ENCODE measurements around the gene COL15A1.

- TF ChIP-seq CTCF (IDR thresholded peaks at IDR 0.05) (no peak), POLR2AphosphoS5 (IDR thresholded peaks at IDR 0.05; ENCODE audit: low read depth, low read length) (no peak), SIN3A (IDR thresholded peaks at IDR 0.05; ENCODE audit: borderline replicate concordance, insufficient read depth, low read depth, low read length) (no peak)
Observed at GRCh38 chr9:98972716-98973115, 29.0 kb downstream of the COL15A1 start.

Data from Panc1 (cell line).